ENCODE results near the gene CAMK4.

The CAMK4 gene

GRCh38 chr5:111377306-111377705, 153.1 kb downstream of the CAMK4 start:
- H3K27ac ChIP-seq (ENCODE audit: low read depth, low read length, severe bottlenecking), result no peak overlapping the region
- H3K4me1 ChIP-seq (ENCODE audit: control insufficient read depth, insufficient read depth, low read length, poor library complexity, severe bottlenecking), result no peaks in the 10 kb centered on the region
- no peaks in the 10 kb centered on the region for H3K9me3 ChIP-seq (ENCODE audit: control insufficient read depth, low read length)
- H3K36me3 ChIP-seq (ENCODE audit: control insufficient read depth, insufficient read depth, low read length), result no peaks in the 10 kb centered on the region
- H3K4me3 ChIP-seq (ENCODE audit: extremely low read depth, insufficient read depth, low read length, poor library complexity, severe bottlenecking), result no peak overlapping the region

- H3K36me3 ChIP-seq (ENCODE audit: control insufficient read depth, insufficient read depth, low read length), result no peaks in the 10 kb centered on the region
- no peak overlapping the region for H3K27ac ChIP-seq (ENCODE audit: low read depth, low read length, severe bottlenecking)
- H3K4me3 ChIP-seq (ENCODE audit: extremely low read depth, insufficient read depth, low read length, poor library complexity, severe bottlenecking), result no peak overlapping the region
- peaks cover 6% of the 10 kb centered on the region for H3K4me1 ChIP-seq (ENCODE audit: control insufficient read depth, insufficient read depth, low read length, poor library complexity, severe bottlenecking)
- H3K9me3 ChIP-seq (ENCODE audit: control insufficient read depth, low read length), result no peaks in the 10 kb centered on the region
Observed at GRCh38 chr5:111379391-111379816, 155.2 kb downstream of the CAMK4 start.

- Histone ChIP-seq H3K4me3 (ENCODE audit: extremely low read depth, insufficient read depth, low read length, poor library complexity, severe bottlenecking) (no peak overlapping the region), H3K27ac (ENCODE audit: low read depth, low read length, severe bottlenecking) (no peak overlapping the region), H3K4me1 (ENCODE audit: control insufficient read depth, insufficient read depth, low read length, poor library complexity, severe bottlenecking) (peaks cover 11% of the 10 kb centered on the region), H3K36me3 (ENCODE audit: control insufficient read depth, insufficient read depth, low read length) (no peaks in the 10 kb centered on the region), H3K9me3 (ENCODE audit: control insufficient read depth, low read length) (no peaks in the 10 kb centered on the region)
- WGBS, 2 experiments (ENCODE audit: insufficient coverage in 2 of 2), result 94% methylated on average over 3 to 5 of the region's 6 CpGs
Observed at GRCh38 chr5:111383288-111383970, 159.2 kb downstream of the CAMK4 start.

GRCh38 chr5:111384220-111384619, 160.0 kb downstream of the CAMK4 start:
- no peaks in the 10 kb centered on the region for H3K9me3 ChIP-seq (ENCODE audit: control insufficient read depth, low read length)
- WGBS, 2 experiments (ENCODE audit: insufficient coverage in 2 of 2), result 87 to 100% methylated on average over 2 to 3 of the region's 3 CpGs
- peaks cover 11% of the 10 kb centered on the region for H3K4me1 ChIP-seq (ENCODE audit: control insufficient read depth, insufficient read depth, low read length, poor library complexity, severe bottlenecking)
- H3K4me3 ChIP-seq (ENCODE audit: extremely low read depth, insufficient read depth, low read length, poor library complexity, severe bottlenecking), result no peak overlapping the region
- no peak overlapping the region for H3K27ac ChIP-seq (ENCODE audit: low read depth, low read length, severe bottlenecking)
- no peaks in the 10 kb centered on the region for H3K36me3 ChIP-seq (ENCODE audit: control insufficient read depth, insufficient read depth, low read length)

GRCh38 chr5:111385051-111385450, 160.9 kb downstream of the CAMK4 start:
- no peaks in the 10 kb centered on the region for H3K9me3 ChIP-seq (ENCODE audit: control insufficient read depth, low read length)
- peaks cover 11% of the 10 kb centered on the region for H3K4me1 ChIP-seq (ENCODE audit: control insufficient read depth, insufficient read depth, low read length, poor library complexity, severe bottlenecking)
- H3K4me3 ChIP-seq (ENCODE audit: extremely low read depth, insufficient read depth, low read length, poor library complexity, severe bottlenecking), result no peak overlapping the region
- H3K27ac ChIP-seq (ENCODE audit: low read depth, low read length, severe bottlenecking), result no peak overlapping the region
- no peaks in the 10 kb centered on the region for H3K36me3 ChIP-seq (ENCODE audit: control insufficient read depth, insufficient read depth, low read length)

GRCh38 chr5:111385970-111386831, 162.0 kb downstream of the CAMK4 start:
- Histone ChIP-seq H3K9me3 (ENCODE audit: control insufficient read depth, low read length) (no peaks in the 10 kb centered on the region), H3K27ac (ENCODE audit: low read depth, low read length, severe bottlenecking) (no peak overlapping the region), H3K4me1 (ENCODE audit: control insufficient read depth, insufficient read depth, low read length, poor library complexity, severe bottlenecking) (peaks cover 11% of the 10 kb centered on the region), H3K36me3 (ENCODE audit: control insufficient read depth, insufficient read depth, low read length) (no peaks in the 10 kb centered on the region), H3K4me3 (ENCODE audit: extremely low read depth, insufficient read depth, low read length, poor library complexity, severe bottlenecking) (no peak overlapping the region)
- WGBS, 2 experiments (ENCODE audit: insufficient coverage in 2 of 2), result 88 to 93% methylated on average over 4 to 5 of the region's 7 CpGs

GRCh38 chr5:111386832-111387162, 162.6 kb downstream of the CAMK4 start:
- WGBS, 2 experiments (ENCODE audit: insufficient coverage in 2 of 2), result no CpG with 5 or more reads among the region's 1 CpG
- H3K9me3 ChIP-seq (ENCODE audit: control insufficient read depth, low read length), result no peaks in the 10 kb centered on the region
- no peak overlapping the region for H3K27ac ChIP-seq (ENCODE audit: low read depth, low read length, severe bottlenecking)
- no peaks in the 10 kb centered on the region for H3K36me3 ChIP-seq (ENCODE audit: control insufficient read depth, insufficient read depth, low read length)
- H3K4me1 ChIP-seq (ENCODE audit: control insufficient read depth, insufficient read depth, low read length, poor library complexity, severe bottlenecking), result peaks cover 11% of the 10 kb centered on the region
- no peak overlapping the region for H3K4me3 ChIP-seq (ENCODE audit: extremely low read depth, insufficient read depth, low read length, poor library complexity, severe bottlenecking)

- H3K4me3 ChIP-seq (ENCODE audit: extremely low read depth, insufficient read depth, low read length, poor library complexity, severe bottlenecking), result no peak overlapping the region
- peaks cover 11% of the 10 kb centered on the region for H3K4me1 ChIP-seq (ENCODE audit: control insufficient read depth, insufficient read depth, low read length, poor library complexity, severe bottlenecking)
- H3K27ac ChIP-seq (ENCODE audit: low read depth, low read length, severe bottlenecking), result no peak overlapping the region
- no peaks in the 10 kb centered on the region for H3K9me3 ChIP-seq (ENCODE audit: control insufficient read depth, low read length)
- 40% methylated on average over 1 of the region's 1 CpG; no CpG with 5 or more reads in 1 of the 2 experiments for WGBS, 2 experiments (ENCODE audit: insufficient coverage in 2 of 2)
- H3K36me3 ChIP-seq (ENCODE audit: control insufficient read depth, insufficient read depth, low read length), result no peaks in the 10 kb centered on the region
Observed at GRCh38 chr5:111387361-111387760, 163.2 kb downstream of the CAMK4 start.

GRCh38 chr5:111389390-111390082, 165.4 kb downstream of the CAMK4 start:
- WGBS, 2 experiments (ENCODE audit: insufficient coverage in 2 of 2), result no CpG with 5 or more reads among the region's 1 CpG
- no peaks in the 10 kb centered on the region for H3K36me3 ChIP-seq (ENCODE audit: control insufficient read depth, insufficient read depth, low read length)
- peaks cover 5% of the 10 kb centered on the region for H3K4me1 ChIP-seq (ENCODE audit: control insufficient read depth, insufficient read depth, low read length, poor library complexity, severe bottlenecking)
- no peaks in the 10 kb centered on the region for H3K9me3 ChIP-seq (ENCODE audit: control insufficient read depth, low read length)
- H3K4me3 ChIP-seq (ENCODE audit: extremely low read depth, insufficient read depth, low read length, poor library complexity, severe bottlenecking), result no peak overlapping the region
- no peak overlapping the region for H3K27ac ChIP-seq (ENCODE audit: low read depth, low read length, severe bottlenecking)

- H3K9me3 ChIP-seq (ENCODE audit: control insufficient read depth, low read length), result no peaks in the 10 kb centered on the region
- H3K27ac ChIP-seq (ENCODE audit: low read depth, low read length, severe bottlenecking), result no peak overlapping the region
- H3K4me1 ChIP-seq (ENCODE audit: control insufficient read depth, insufficient read depth, low read length, poor library complexity, severe bottlenecking), result no peaks in the 10 kb centered on the region
- H3K4me3 ChIP-seq (ENCODE audit: extremely low read depth, insufficient read depth, low read length, poor library complexity, severe bottlenecking), result no peak overlapping the region
- WGBS, 2 experiments (ENCODE audit: insufficient coverage in 2 of 2), result 100% methylated on average over 1 of the region's 2 CpGs; no CpG with 5 or more reads in 1 of the 2 experiments
- H3K36me3 ChIP-seq (ENCODE audit: control insufficient read depth, insufficient read depth, low read length), result no peaks in the 10 kb centered on the region
Observed at GRCh38 chr5:111392181-111392580, 168.0 kb downstream of the CAMK4 start.

GRCh38 chr5:111394586-111394985, 170.4 kb downstream of the CAMK4 start:
- no peaks in the 10 kb centered on the region for H3K36me3 ChIP-seq (ENCODE audit: control insufficient read depth, insufficient read depth, low read length)
- 100% methylated on average over 2 of the region's 3 CpGs; no CpG with 5 or more reads in 1 of the 2 experiments for WGBS, 2 experiments (ENCODE audit: insufficient coverage in 2 of 2)
- H3K4me3 ChIP-seq (ENCODE audit: extremely low read depth, insufficient read depth, low read length, poor library complexity, severe bottlenecking), result no peak overlapping the region
- H3K4me1 ChIP-seq (ENCODE audit: control insufficient read depth, insufficient read depth, low read length, poor library complexity, severe bottlenecking), result no peaks in the 10 kb centered on the region
- no peak overlapping the region for H3K27ac ChIP-seq (ENCODE audit: low read depth, low read length, severe bottlenecking)
- no peaks in the 10 kb centered on the region for H3K9me3 ChIP-seq (ENCODE audit: control insufficient read depth, low read length)
